Measurements from ENCODE around the gene ULK4.
"Not testable (repeated sequence)": the region's sequence is repeated elsewhere in the genome, so short reads cannot be mapped to it uniquely, and the experiment has no call there.

Gene ULK4

DNA sequence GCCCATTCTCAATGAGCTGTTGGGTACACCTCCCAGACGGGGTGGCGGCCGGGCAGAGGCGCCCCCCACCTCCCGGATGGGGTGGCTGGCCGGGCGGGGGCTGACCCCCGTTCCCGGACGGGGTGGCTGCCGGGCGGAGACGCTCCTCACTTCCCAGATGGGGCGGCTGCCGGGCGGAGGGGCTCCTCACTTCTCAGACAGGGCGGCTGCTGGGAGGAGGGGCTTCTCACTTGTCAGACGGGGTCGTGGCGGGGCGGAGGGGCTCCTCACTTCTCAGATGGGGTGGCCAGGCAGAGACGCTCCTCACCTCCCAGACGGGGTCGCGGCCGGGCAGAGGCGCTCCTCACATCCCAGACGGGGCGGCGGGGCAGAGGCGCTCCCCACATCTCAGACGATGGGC lies 21.2 kb upstream of the ULK4 start:
- not testable (repeated sequence) for DNase-seq; ATAC-seq (replicated peaks); H3K9me3 Mint-ChIP-seq; H3K4me1 Mint-ChIP-seq; H3K27ac Mint-ChIP-seq; H3K27me3 Mint-ChIP-seq; H3K36me3 Mint-ChIP-seq; H3K4me3 Mint-ChIP-seq

DNA sequence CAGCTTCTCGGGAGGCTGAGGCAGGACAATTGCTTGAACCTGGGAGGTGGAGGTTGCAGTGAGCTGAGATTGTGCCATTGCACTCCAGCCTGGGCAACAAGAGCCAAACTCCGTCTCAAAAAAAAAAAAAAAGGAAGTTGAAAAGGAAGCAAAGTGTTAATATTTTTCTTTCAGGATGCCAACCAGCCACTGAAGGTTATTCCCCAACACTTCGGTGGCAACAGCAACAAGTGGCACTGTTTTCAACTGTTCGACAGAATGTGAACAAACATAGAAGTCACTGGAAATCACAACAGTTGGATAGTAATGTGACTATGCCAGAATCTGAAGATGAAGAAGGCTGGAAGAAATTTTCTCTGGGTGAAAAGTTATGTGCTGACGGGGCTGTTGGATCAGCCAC lies 15.5 kb upstream of the ULK4 start:
- DNase-seq; H3K4me3 Mint-ChIP-seq; ATAC-seq (replicated peaks); H3K36me3 Mint-ChIP-seq; H3K27me3 Mint-ChIP-seq; H3K9me3 Mint-ChIP-seq; H3K27ac Mint-ChIP-seq: not testable (repeated sequence)
- peaks cover 0 to 12% of the 10 kb centered on the region in 2 donors for H3K4me1 Mint-ChIP-seq

DNA sequence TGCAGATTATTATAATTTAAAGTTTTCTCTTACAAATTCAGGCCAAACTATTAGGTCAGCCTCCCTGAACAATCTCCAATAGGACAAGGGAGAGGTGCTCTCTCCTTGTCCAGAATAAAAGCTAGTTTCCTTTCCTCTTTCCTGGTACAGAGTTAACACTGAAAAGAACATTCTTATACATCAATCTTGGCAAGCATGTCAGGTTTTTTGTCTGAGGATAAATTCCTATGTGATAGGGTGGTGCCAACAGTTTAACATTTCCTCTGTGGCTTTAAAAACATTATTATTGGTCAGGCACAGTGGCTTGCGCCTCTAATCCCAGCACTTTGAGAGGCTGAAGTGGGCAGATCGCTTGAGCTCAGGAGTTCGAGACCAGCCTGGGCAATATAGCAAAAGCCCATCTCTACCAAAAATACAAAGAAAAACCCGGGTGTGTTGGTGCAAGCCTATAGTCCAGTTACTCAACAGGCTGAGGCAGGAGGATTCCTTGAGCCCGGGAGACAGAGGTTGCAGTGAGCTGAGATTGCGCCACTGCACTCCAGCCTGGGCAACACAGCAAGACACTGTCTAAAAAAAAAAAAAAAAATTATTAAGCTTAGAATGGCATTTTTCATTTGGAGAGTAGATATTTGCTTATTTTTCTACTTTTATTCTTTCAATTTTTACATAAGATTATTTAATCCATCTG lies 13.7 kb upstream of the ULK4 start:
- Mint-ChIP-seq H3K36me3 (no peaks in the 10 kb centered on the region), H3K27me3 (no peaks in the 10 kb centered on the region), H3K4me1 (peaks cover 0 to 12% of the 10 kb centered on the region in 2 donors), H3K4me3 (no peak overlapping the region), H3K9me3 (peaks cover 2 to 4% of the 10 kb centered on the region in 2 donors), H3K27ac (no peak overlapping the region)
- no peak for DNase-seq
- ATAC-seq (replicated peaks) = no peak

DNA sequence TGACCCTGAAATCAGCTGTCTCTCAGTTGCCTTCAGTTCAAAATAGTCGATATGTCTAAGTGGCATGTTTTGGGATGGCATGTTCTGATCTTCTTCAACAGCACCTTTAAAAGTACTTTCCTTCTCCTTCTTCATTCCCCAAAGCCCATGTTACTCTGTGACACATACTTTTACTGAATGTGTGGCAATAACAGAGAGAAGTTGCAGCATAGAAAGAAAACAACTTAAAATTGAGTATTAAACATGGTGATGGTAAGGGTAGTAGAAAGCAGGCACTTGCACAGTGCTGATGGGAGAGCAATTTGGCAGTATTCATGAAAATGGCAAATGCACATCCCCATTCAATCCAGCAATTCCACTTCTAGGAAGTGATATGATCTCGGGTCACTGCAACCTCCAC lies 12.3 kb upstream of the ULK4 start:
- H3K9me3 Mint-ChIP-seq = peaks cover 2 to 4% of the 10 kb centered on the region in 2 donors
- DNase-seq = no peak
- H3K36me3 Mint-ChIP-seq = no peaks in the 10 kb centered on the region
- no peak overlapping the region for H3K27ac Mint-ChIP-seq
- no peak for ATAC-seq (replicated peaks)
- H3K4me1 Mint-ChIP-seq = peaks cover 0 to 12% of the 10 kb centered on the region in 2 donors
- no peak overlapping the region for H3K4me3 Mint-ChIP-seq
- no peaks in the 10 kb centered on the region for H3K27me3 Mint-ChIP-seq

DNA sequence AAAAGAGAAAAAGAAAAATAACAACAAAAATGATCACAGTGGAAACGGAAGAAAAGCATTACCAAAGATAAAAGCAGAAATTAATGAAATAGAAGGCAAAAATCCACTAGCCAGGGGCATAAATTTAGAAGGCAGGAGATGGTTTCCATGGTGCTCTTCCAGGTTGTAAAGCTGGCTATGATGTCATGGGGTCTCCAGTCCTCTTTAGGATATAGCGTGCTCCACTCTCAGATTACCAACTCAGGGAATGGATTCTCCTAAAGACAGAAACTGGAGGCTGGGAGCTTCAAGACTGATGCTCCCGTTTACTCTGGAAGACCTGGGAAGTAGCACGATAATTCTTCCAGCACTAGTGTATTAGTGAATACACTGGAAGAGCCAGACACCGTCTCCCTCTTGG lies 10.9 kb upstream of the ULK4 start:
- DNase-seq = no peak
- Mint-ChIP-seq H3K27ac (no peak overlapping the region), H3K4me3 (no peak overlapping the region), H3K27me3 (no peaks in the 10 kb centered on the region), H3K36me3 (no peaks in the 10 kb centered on the region), H3K9me3 (peaks cover 2 to 4% of the 10 kb centered on the region in 2 donors), H3K4me1 (peaks cover 0 to 10% of the 10 kb centered on the region in 2 donors)
- no peak for ATAC-seq (replicated peaks)

DNA sequence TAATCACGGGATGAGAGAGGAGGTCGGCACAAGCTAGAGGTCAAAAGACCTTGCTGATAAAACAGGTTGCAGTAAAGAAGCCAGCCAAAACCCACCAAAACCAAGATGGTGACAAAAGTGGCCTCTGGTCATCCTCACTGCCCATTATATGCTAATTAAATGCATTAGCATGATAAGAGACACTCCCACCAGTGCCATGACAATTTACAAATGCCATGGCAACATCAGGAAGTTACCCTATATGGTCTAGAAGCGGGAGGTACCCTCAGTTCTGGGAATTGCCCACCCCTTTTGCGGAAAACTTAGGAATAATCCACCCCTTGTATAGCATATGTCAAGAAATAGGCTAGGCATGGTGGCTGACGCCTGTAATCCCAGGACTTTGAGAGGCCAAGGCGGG lies 4.3 kb upstream of the ULK4 start:
- ATAC-seq (replicated peaks) (no peak), DNase-seq (no peak)
- Mint-ChIP-seq H3K4me1 (peaks cover under 1 to 7% of the 10 kb centered on the region in 2 donors), H3K9me3 (no peaks in the 10 kb centered on the region), H3K27me3 (no peaks in the 10 kb centered on the region), H3K27ac (no peak overlapping the region), H3K36me3 (peaks cover 0 to 2% of the 10 kb centered on the region in 2 donors), H3K4me3 (no peak overlapping the region)

DNA sequence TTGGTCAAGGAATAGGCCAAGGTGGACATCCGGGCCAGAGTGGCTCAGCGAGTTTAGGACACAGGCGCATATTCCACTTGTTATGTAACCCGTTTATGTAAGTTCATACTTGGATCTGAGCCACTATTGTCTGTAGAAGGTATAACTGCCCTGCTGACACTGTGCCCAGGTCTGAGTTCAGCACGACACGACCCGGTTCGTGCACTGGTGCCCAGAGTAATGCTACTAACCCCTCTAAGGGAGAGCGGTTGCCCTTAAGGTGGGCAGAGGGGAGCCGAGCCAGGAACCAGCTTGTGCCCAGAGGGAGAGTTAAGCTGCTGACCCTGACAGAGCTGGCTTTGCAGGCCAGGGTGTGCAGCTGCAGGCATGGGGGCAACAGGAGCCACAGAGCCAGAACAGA lies 1.9 kb upstream of the ULK4 start:
- Mint-ChIP-seq H3K27me3 (no peaks in the 10 kb centered on the region), H3K36me3 (peaks cover 0 to 2% of the 10 kb centered on the region in 2 donors), H3K27ac (no peak overlapping the region), H3K4me1 (peaks cover 8 to 18% of the 10 kb centered on the region in 2 donors), H3K9me3 (no peaks in the 10 kb centered on the region), H3K4me3 (no peak overlapping the region)
- no peak for ATAC-seq (replicated peaks)
- DNase-seq = no peak

DNA sequence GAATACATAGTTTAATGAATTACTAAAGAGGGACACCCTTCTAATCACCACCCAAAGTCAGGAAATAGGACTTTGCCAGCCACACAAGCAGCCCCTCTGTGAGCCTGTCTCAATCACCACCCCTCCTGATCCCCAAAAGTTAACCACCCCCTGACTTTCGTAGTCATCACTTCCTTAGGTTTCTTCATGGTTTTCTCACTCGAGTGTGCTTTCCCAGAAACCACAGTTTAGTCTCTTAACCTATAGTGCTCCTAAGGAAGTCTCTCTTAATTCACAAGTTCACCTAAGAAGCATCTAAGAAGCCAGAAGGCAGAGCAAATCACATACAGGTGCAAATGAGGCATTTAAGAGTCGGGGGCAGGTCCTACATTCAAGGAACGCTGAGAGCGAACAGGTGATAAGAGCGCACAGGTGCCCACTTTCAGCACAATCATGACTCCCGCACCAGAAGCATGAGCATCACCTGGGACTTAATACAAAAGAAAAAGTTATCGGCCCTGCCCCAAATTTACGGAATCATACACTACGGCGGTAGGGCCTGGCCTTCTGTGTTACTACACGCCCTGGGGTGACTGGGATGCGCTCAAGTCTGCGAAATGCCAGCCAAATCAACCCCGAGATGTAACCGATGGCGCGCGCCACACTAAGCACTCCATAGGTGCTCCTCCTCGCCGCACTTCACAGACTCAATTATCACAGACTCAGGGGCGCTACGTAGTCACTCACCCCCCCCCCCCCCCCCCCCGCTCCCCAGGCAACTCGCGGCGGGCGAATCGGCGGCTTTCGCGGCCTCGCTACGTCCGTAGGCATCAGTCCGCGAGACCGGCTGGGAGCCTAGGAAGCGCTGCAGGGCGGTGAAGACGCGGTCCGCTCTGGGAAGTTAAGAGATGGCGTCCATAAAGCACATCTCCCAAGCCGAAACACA lies 815 bp downstream of the ULK4 start:
- peak; percentile 39 for DNase-seq
- Mint-ChIP-seq H3K27ac (peak overlapping the region; percentile 96), H3K4me1 (peaks cover 8 to 18% of the 10 kb centered on the region in 2 donors)

DNA sequence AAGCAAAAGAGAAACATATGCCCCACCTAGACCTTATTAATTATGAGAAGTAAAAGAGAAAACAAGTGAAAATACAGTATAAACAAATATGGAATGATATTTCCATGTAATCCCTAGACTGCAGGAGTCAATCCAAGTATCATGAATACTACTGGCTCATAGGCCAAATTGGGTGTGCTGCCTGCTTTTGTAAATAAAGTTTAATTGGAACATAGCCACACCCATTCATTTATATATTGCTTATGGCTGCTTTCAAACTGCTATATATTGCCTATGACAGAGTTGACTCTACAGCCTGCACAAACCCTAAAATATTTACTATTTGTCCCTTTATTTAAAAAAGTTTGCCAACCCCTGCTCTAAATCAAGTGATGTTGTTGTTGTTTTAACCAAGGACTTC lies 5.3 kb downstream of the ULK4 start:
- Mint-ChIP-seq H3K4me3 (no peak overlapping the region), H3K27ac (no peak overlapping the region), H3K9me3 (no peaks in the 10 kb centered on the region), H3K36me3 (peaks cover 10 to 12% of the 10 kb centered on the region in 2 donors), H3K27me3 (no peaks in the 10 kb centered on the region), H3K4me1 (peaks cover 8 to 12% of the 10 kb centered on the region in 2 donors)
- no peak for DNase-seq
- no peak for ATAC-seq (replicated peaks)

More for the DNA sequence above, 815 bp downstream of the ULK4 start:
- Mint-ChIP-seq H3K9me3 (no peaks in the 10 kb centered on the region), H3K27me3 (no peaks in the 10 kb centered on the region), H3K36me3 (peaks cover 0 to 2% of the 10 kb centered on the region in 2 donors), H3K4me3 (peak overlapping the region; percentile 93 to 99)
- ATAC-seq (replicated peaks) = peak; percentile 26 to 28

DNA sequence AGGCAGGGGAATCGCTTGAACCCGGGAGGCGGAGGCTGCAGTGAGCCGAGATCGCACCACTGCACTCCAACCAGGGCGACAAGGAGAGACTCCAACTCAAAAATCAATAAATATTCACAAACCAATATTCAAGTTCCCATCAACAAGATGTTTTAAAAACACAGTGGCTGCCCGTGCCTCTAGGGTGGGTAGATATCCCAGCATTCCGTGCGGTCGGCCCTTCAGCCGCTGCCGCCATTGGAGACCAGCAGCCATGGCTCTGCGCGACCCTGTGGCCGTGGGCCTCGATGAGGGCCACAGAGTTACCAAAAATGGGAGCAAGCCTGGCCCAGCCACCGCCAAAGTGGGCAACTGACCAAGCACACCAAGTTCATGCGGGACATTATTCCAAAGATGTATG lies 6.7 kb downstream of the ULK4 start:
- Mint-ChIP-seq H3K27me3 (no peaks in the 10 kb centered on the region), H3K4me3 (no peak overlapping the region), H3K27ac (no peak overlapping the region), H3K9me3 (no peaks in the 10 kb centered on the region), H3K4me1 (peaks cover 1 to 2% of the 10 kb centered on the region in 2 donors), H3K36me3 (peaks cover 13 to 21% of the 10 kb centered on the region in 2 donors)
- DNase-seq (no peak), ATAC-seq (replicated peaks) (no peak)

DNA sequence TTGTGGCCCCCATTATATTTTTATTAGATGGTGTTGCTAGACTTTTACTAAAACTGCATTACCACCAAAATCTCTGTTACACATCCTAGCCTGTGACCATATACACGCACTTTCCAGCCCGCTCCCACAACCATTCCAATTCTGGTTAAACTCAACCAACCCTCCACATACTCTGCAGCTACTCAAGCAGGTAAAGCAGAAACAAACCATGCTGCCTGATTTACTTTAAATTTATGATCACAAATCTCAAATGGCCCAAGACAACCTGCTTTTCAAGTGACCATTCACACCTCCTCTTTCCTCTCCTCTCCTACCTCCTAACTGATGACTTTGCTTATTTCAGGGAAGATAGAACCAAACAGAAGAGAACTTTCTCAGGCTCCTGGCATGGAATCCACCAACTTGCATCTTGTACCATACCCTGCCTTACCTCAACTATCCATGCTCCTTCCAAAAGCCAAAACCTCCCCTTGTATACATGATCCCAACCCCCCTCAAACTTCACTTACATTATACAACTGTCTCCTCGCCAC lies 18.5 kb downstream of the ULK4 start:
- no peak overlapping the region for H3K27ac Mint-ChIP-seq
- no peaks in the 10 kb centered on the region for H3K27me3 Mint-ChIP-seq
- DNase-seq (no peak), ATAC-seq (replicated peaks) (no peak)
- peaks cover 32 to 38% of the 10 kb centered on the region in 2 donors for H3K36me3 Mint-ChIP-seq
- H3K4me3 Mint-ChIP-seq = no peak overlapping the region
- H3K4me1 Mint-ChIP-seq = peaks cover 8 to 11% of the 10 kb centered on the region in 2 donors
- no peaks in the 10 kb centered on the region for H3K9me3 Mint-ChIP-seq

DNA sequence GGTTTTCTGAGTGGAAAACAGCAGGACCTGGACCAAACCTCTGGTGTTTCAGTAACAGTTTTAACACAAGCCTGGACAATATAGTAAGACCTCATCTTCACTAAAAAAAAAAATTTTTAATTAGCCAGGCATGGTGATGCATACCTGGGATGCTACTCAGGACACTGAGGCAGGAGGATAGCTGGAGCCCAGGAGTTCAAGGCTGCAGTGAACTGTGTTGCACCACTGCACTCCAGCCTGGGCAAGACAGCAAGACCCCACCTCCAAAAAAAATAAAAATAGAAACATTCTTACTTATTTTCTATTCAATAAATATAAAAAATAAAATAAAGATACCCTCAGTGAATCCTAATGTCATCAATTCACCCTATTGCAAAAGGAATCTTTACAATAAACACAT lies 21.5 kb downstream of the ULK4 start:
- Mint-ChIP-seq H3K27me3 (no peaks in the 10 kb centered on the region), H3K4me3 (no peak overlapping the region), H3K9me3 (peaks cover 0 to 3% of the 10 kb centered on the region in 2 donors), H3K4me1 (peaks cover 4 to 5% of the 10 kb centered on the region in 2 donors), H3K36me3 (peaks cover 17 to 33% of the 10 kb centered on the region in 2 donors), H3K27ac (no peak overlapping the region)
- ATAC-seq (replicated peaks) (no peak), DNase-seq (no peak)

DNA sequence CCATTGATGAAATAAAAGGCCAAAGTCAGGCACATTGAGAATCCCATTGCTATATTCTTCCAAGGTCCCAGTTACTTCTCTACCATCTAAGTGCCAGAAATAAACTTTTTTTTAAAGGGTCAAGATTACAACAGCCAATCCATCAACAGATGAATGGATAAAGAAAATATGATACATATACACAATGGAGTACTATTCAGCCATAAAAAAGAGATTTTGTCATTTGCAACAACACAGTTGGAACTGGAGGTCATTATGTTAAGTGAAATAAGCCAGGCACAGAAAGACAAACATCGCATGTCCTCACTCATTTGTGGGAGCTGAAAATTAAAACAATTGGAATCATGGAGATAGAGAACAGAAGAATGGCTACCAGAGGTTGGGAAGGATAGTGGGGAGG lies 25.5 kb downstream of the ULK4 start:
- no peak overlapping the region for H3K27ac Mint-ChIP-seq
- peaks cover 14 to 24% of the 10 kb centered on the region in 2 donors for H3K36me3 Mint-ChIP-seq
- peaks cover 0 to 3% of the 10 kb centered on the region in 2 donors for H3K9me3 Mint-ChIP-seq
- no peaks in the 10 kb centered on the region for H3K27me3 Mint-ChIP-seq
- no peak for ATAC-seq (replicated peaks)
- H3K4me3 Mint-ChIP-seq = no peak overlapping the region
- H3K4me1 Mint-ChIP-seq = no peaks in the 10 kb centered on the region
- DNase-seq = no peak

DNA sequence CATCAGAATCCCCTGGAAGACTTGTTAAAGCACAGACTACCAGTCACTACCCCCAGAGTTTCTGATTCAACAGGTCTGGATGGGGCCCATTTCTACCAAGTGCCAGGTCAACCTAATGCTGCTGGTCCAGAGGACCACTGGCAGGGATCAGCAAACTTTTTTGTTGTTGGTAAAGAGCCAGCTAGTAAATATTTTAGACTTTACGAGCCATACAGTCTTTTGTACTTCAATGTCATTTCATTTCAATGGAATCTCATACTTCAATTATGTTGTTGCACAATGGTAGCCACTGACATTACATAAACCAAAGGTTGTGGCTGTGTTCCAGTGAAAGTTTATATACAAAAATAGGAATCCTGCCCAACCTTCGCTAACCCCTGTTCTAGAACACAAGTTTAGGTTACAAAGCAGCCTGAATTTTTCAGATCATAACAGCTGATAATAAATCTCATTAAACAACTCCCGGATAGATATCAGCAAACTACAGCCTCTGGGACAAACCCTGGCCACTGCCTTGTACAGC lies 28.7 kb downstream of the ULK4 start:
- H3K9me3 Mint-ChIP-seq = peaks cover 2 to 3% of the 10 kb centered on the region in 2 donors
- no peak overlapping the region for H3K4me3 Mint-ChIP-seq
- peaks cover 38 to 50% of the 10 kb centered on the region in 2 donors for H3K36me3 Mint-ChIP-seq
- no peak for DNase-seq
- no peaks in the 10 kb centered on the region for H3K27me3 Mint-ChIP-seq
- no peak for ATAC-seq (replicated peaks)
- H3K27ac Mint-ChIP-seq = no peak overlapping the region
- peaks cover 2 to 6% of the 10 kb centered on the region in 2 donors for H3K4me1 Mint-ChIP-seq

Data from stimulated activated naive B cell treated with anti-CD40 and anti-IgM and Interleukin-4, amounts not matched to agents 10 μg/mL and 1 μg/mL and 100 μg/mL, for 72 hours (primary cell).